Thymus (tissue), 11 donors: Measurements from ENCODE around the gene SLC25A13. TPM values are rescaled to one million over a fixed set of nuclear protein-coding genes. Genes with fewer than 3 reads are reported as not detected.
"Not testable (repeated sequence)": the region's sequence is repeated elsewhere in the genome, so short reads cannot be mapped to it uniquely, and the experiment has no call there.

Source experiments
- DNase-seq, 9 donors: peaks; one replicate each; pipeline ENCODE4 v3.0.0-alpha.2; 2013; ENCODE audit warnings: low spot score in 9 of 9, low read depth in 6 of 9, missing footprints in 1 of 9
- H3K27ac ChIP-seq, 2 donors: one replicate each; pipeline ENCODE4 v1.5.1; 2013; ENCODE audit warnings: control low read depth in 1 of 2, low read depth in 1 of 2, low read length in 1 of 2, mild to moderate bottlenecking in 1 of 2, moderate library complexity in 1 of 2
- H3K27me3 ChIP-seq, 2 donors: one replicate each; pipeline ENCODE4 v1.5.1; 2013; ENCODE audit warnings: low read length in 1 of 2; ENCODE audit not compliant: control insufficient read depth in 2 of 2, insufficient read depth in 1 of 2
- H3K36me3 ChIP-seq, 2 donors: one replicate each; pipeline ENCODE4 v1.5.1; 2013; ENCODE audit warnings: low read length in 1 of 2, mild to moderate bottlenecking in 1 of 2, moderate library complexity in 1 of 2; ENCODE audit not compliant: control insufficient read depth in 2 of 2, insufficient read depth in 2 of 2
- H3K4me1 ChIP-seq, 2 donors: one replicate each; pipeline ENCODE4 v1.5.1; 2013; ENCODE audit warnings: low read length in 2 of 2; ENCODE audit not compliant: control insufficient read depth in 2 of 2, insufficient read depth in 2 of 2
- H3K4me3 ChIP-seq, 2 donors: one replicate each; pipeline ENCODE4 v1.5.1; 2013; ENCODE audit warnings: low read length in 2 of 2, control low read depth in 1 of 2, mild to moderate bottlenecking in 1 of 2
- H3K9me3 ChIP-seq, 2 donors: one replicate each; pipeline ENCODE4 v1.5.1; 2013; ENCODE audit warnings: low read length in 1 of 2, mild to moderate bottlenecking in 1 of 2; ENCODE audit not compliant: control insufficient read depth in 2 of 2, insufficient read depth in 1 of 2
- WGBS: extraction: QIAGEN DNeasy Blood & Tissue Kit; methylation state at CpG from one replicate; pipeline ENCODE4 v1.1.7; 2013; 5-methylcytosine and 5-hydroxymethylcytosine counted together
- polyA plus RNA-seq: library from polyadenylated mRNA; stranded (reverse); fragments of 200-250 nt; gene quantifications from one replicate; pipeline ENCODE4 v1.2.3, GENCODE V29; 2013
- total RNA-seq: library from RNA; stranded (reverse); fragments of 120-200 nt; gene quantifications from one replicate; pipeline ENCODE4 v1.2.4, GENCODE V29; 2013
- donor health status: healthy.

SLC25A13 gene
- total and polyA plus RNA-seq, 2 donors = 9.7 to 10.9 TPM

GRCh38 chr7:96305915-96306314 lies 16.0 kb downstream of the SLC25A13 start:
- Histone ChIP-seq H3K27ac (no peak overlapping the region), H3K4me1 (peaks cover 0 to 15% of the 10 kb centered on the region in 2 donors), H3K36me3 (no peaks in the 10 kb centered on the region), H3K4me3 (no peak overlapping the region), H3K27me3 (no peaks in the 10 kb centered on the region), H3K9me3 (no peaks in the 10 kb centered on the region)
- WGBS = 93% methylated on average over 2 of the region's 2 CpGs
- no peak for DNase-seq

- Histone ChIP-seq H3K4me3 (no peak overlapping the region), H3K36me3 (no peaks in the 10 kb centered on the region), H3K27ac (no peak overlapping the region), H3K4me1 (peaks cover 0 to 15% of the 10 kb centered on the region in 2 donors), H3K27me3 (no peaks in the 10 kb centered on the region), H3K9me3 (no peaks in the 10 kb centered on the region)
- no peak for DNase-seq
- 97% methylated on average over 3 of the region's 3 CpGs for WGBS
Observed at GRCh38 chr7:96304573-96304972, 17.3 kb downstream of the SLC25A13 start.

- H3K27me3 ChIP-seq = no peaks in the 10 kb centered on the region
- H3K27ac ChIP-seq = peak overlapping the region; percentile 14 to 19
- peaks cover 0 to 15% of the 10 kb centered on the region in 2 donors for H3K4me1 ChIP-seq
- 87% methylated on average over 5 of the region's 5 CpGs for WGBS
- H3K9me3 ChIP-seq = no peaks in the 10 kb centered on the region
- no peak for DNase-seq
- no peaks in the 10 kb centered on the region for H3K36me3 ChIP-seq
- no peak overlapping the region for H3K4me3 ChIP-seq
Observed at GRCh38 chr7:96303686-96304443, 18.0 kb downstream of the SLC25A13 start.

DNA sequence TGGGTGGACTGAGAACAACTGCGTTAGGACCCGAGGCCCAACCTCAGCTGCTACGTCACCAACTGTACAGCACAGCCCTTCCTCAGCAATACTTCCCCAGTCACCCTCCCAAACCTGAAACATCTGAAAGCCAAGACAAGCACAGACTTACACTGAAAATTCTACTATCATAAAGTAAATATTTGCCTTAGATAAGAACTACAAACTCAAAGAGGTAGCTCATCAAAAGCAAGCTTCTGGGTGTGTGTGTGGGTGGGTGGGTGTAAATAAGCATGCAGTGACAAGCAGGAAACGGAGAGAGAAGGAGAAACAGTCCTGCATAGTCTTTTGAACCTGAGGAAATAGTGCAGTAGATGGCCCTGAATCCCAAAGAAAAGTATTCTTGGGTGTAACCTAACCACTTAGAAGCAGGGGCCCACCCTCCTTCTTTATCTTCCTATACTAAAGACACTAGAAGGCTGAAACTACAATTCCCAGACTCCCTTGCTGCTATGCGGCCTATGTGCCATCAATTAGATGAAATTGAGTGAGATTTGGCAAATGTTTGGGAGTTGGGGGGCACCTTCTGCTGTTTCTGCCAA lies 18.7 kb downstream of the SLC25A13 start:
- no peaks in the 10 kb centered on the region for H3K9me3 ChIP-seq
- H3K36me3 ChIP-seq = no peaks in the 10 kb centered on the region
- no peak overlapping the region for H3K4me3 ChIP-seq
- H3K27ac ChIP-seq = peak overlapping the region; percentile 14 to 20
- peaks cover 0 to 15% of the 10 kb centered on the region in 2 donors for H3K4me1 ChIP-seq
- H3K27me3 ChIP-seq = no peaks in the 10 kb centered on the region
- WGBS = 78% methylated on average over 5 of the region's 5 CpGs
- DNase-seq = peak in 5 of 9 donors; percentile 12 to 56 (median 26)

DNA sequence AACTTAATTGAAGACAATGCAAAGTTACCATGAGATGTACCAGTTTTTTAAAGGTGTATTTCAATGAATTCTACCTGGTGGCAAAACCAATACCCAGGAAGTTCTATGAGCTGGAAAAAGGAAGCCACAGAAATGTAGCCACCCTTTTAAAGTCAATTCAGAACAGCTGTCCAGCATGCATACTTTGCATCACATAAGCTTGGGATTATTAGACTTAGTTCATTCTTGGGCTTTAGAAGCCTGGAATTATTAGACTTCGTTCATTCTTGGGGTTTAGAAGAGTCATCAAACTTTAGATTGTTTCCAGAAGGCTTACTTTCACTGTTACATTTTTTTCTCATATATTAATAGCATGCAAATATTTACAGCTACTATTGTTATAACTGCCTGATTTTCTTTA lies 20.9 kb downstream of the SLC25A13 start:
- peaks cover 0 to 15% of the 10 kb centered on the region in 2 donors for H3K4me1 ChIP-seq

GRCh38 chr7:96300502-96300901 lies 21.4 kb downstream of the SLC25A13 start:
- Histone ChIP-seq H3K4me1 (peaks cover 0 to 15% of the 10 kb centered on the region in 2 donors), H3K27ac (no peak overlapping the region), H3K9me3 (no peaks in the 10 kb centered on the region), H3K4me3 (no peak overlapping the region), H3K27me3 (no peaks in the 10 kb centered on the region), H3K36me3 (no peaks in the 10 kb centered on the region)
- DNase-seq = no peak

More for the DNA sequence above, 20.9 kb downstream of the SLC25A13 start:
- no peak overlapping the region for H3K27ac ChIP-seq
- no peaks in the 10 kb centered on the region for H3K36me3 ChIP-seq
- no peak overlapping the region for H3K4me3 ChIP-seq
- H3K9me3 ChIP-seq = no peaks in the 10 kb centered on the region
- 91% methylated on average over 1 of the region's 1 CpG for WGBS
- no peak for DNase-seq
- no peaks in the 10 kb centered on the region for H3K27me3 ChIP-seq

- no peak for DNase-seq
- Histone ChIP-seq H3K4me3 (no peak overlapping the region), H3K27me3 (no peaks in the 10 kb centered on the region), H3K4me1 (peaks cover 0 to 13% of the 10 kb centered on the region in 2 donors), H3K9me3 (no peaks in the 10 kb centered on the region), H3K36me3 (no peaks in the 10 kb centered on the region), H3K27ac (no peak overlapping the region)
- 95% methylated on average over 1 of the region's 1 CpG for whole genome bisulfite sequencing
Observed at GRCh38 chr7:96299496-96299895, 22.4 kb downstream of the SLC25A13 start.

DNA sequence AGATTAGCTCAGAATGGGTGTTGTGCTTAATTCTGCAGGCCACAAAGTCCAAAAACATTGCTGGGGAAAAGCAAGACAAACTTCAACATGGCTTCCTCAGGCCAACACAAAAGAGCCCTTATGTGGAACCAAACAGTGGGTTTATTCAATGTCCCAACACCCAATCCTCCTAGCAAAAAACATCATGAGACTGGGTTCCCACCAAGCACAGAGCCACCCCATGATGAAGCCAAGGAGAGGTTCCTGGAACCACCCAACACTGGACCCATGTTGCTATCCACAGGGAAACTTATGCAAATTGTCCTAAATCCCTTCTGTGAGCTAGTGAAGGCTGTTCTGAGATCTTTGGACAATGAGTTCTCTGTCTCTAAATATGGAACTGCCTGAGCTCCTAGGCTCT lies 24.0 kb downstream of the SLC25A13 start:
- Histone ChIP-seq H3K9me3 (no peaks in the 10 kb centered on the region), H3K4me3 (no peak overlapping the region), H3K27me3 (no peaks in the 10 kb centered on the region), H3K36me3 (no peaks in the 10 kb centered on the region), H3K27ac (no peak overlapping the region), H3K4me1 (peaks cover 0 to 4% of the 10 kb centered on the region in 2 donors)
- DNase-seq = no peak

- H3K36me3 ChIP-seq, H3K27ac ChIP-seq, H3K9me3 ChIP-seq, H3K4me3 ChIP-seq, H3K27me3 ChIP-seq, H3K4me1 ChIP-seq, DNase-seq: not testable (repeated sequence)
- WGBS = 97% methylated on average over 5 of the region's 5 CpGs
Observed at GRCh38 chr7:96297446-96297845, 24.5 kb downstream of the SLC25A13 start.
